Measurements from ENCODE around the gene FIGN. TPM values are rescaled to one million over a fixed set of nuclear protein-coding genes. Genes with fewer than 3 reads are reported as not detected.
A peak's percentile ranks its signal among the peaks of the same experiment; 100 is the strongest.

Gene FIGN
- total and polyA plus RNA-seq, 12 donors = 2.1 to 17.0 (median 11.9) TPM

DNA sequence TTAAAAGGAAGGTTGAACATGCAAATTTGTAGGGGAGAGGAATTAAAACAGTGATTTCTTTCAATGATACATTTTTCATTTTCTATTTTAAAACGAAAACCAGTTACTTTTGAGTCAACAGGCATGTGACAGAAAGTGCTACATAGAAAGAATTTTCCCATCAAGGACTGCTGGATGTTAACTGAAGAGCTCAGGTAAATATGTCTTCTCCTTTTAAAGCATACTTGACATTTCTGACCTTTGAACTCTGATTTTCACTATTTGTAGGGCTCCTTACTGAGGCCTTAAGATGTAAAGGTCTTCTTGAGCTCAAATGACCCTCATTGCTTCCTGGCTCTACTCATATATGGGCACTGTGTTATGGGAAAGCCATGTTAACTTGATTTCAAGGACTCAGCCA is 32.4 kb downstream of the FIGN start:
- no peaks in the 10 kb centered on the region for H3K27me3 ChIP-seq
- H3K27ac ChIP-seq = no peak overlapping the region
- intact Hi-C loops (cut with DNase I) = no loop called here
- H3K4me1 ChIP-seq = peaks cover 9 to 52% (median 34%) of the 10 kb centered on the region in 9 donors
- H3K4me3 ChIP-seq = no peak overlapping the region
- TF ChIP-seq, protein P1, sequence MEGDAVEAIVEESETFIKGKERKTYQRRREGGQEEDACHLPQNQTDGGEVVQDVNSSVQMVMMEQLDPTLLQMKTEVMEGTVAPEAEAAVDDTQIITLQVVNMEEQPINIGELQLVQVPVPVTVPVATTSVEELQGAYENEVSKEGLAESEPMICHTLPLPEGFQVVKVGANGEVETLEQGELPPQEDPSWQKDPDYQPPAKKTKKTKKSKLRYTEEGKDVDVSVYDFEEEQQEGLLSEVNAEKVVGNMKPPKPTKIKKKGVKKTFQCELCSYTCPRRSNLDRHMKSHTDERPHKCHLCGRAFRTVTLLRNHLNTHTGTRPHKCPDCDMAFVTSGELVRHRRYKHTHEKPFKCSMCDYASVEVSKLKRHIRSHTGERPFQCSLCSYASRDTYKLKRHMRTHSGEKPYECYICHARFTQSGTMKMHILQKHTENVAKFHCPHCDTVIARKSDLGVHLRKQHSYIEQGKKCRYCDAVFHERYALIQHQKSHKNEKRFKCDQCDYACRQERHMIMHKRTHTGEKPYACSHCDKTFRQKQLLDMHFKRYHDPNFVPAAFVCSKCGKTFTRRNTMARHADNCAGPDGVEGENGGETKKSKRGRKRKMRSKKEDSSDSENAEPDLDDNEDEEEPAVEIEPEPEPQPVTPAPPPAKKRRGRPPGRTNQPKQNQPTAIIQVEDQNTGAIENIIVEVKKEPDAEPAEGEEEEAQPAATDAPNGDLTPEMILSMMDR (IDR thresholded peaks at IDR 0.05) = no peak
- no peak for DNase-seq
- no peak for ATAC-seq
- no peaks in the 10 kb centered on the region for H3K36me3 ChIP-seq
- H3K9me3 ChIP-seq = no peaks in the 10 kb centered on the region
- WGBS, 2 donors = 73 to 76% methylated on average over 1 of the region's 1 CpG

DNA sequence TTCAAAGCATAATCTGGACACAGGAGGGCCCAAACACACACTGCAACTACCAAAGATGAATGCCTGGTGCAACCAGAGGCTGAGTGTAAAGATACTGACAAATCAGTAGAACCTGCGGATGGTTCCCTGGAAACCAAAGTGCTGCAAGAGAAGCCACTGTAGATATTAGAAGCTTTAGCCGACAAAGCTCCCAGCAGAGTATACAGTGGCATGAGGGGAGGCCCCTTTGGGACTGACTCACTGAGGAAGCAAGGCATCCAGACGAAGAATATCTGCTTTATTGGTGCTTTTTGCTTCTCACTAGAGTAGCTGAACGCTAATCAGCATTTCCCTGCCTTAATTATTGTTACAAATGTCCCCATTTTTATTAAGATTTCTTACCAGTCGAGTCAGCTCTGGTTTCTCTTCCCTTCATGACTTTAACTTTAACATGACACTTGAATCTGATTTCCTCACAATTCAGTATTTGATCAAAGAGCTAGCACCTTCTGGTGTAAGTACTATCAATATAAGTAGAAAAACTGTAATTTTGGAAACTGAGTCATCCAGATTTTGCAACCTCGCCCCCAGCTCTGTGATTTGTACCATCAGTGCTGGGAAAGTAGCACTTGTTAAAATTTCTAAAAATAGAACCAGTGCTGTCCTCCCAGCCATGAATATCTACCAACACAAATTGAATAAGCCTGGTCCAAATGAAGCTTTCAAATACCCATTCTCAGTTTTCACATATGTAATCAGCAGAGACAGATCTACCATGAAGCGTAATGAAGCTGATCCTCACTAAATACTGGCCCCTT is 34.2 kb downstream of the FIGN start:
- intact Hi-C loops (cut with DNase I) = no loop called here
- Histone ChIP-seq H3K4me1 (peaks cover 9 to 56% (median 38%) of the 10 kb centered on the region in 9 donors), H3K36me3 (no peaks in the 10 kb centered on the region), H3K9me3 (no peaks in the 10 kb centered on the region), H3K27ac (peak overlapping the region in 7 of 10 donors; percentile 9 to 51 (median 31)), H3K4me3 (no peak overlapping the region), H3K27me3 (no peaks in the 10 kb centered on the region)
- ATAC-seq = peak in 6 of 8 donors; percentile 21 to 70 (median 53)
- TF ChIP-seq, protein P1 (IDR thresholded peaks at IDR 0.05) = no peak
- DNase-seq = no peak
- 57 to 67% methylated on average over 7 of the region's 7 CpGs for WGBS, 2 donors

DNA sequence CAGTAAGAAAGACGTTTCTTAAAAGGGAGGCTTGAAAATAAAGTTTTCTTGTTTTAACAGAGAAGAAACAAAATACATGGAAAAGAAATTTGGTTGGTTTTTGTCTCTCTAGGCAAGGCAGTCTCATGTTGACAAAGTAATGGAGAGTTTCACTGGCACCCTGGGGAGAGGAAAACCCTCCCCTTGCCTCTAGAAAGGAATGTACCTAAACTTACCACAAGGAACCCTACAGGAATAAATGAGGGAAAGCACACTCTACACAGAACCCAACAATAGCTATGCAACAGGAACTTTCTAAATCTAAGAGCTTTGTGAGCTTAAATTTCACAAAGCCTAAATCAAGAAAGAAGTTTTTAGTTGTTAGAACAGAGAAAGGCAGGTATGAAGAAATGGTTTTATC is 37.0 kb downstream of the FIGN start:
- Histone ChIP-seq H3K4me1 (peaks cover 9 to 61% (median 38%) of the 10 kb centered on the region in 9 donors), H3K27me3 (no peaks in the 10 kb centered on the region), H3K36me3 (no peaks in the 10 kb centered on the region), H3K27ac (peak overlapping the region in 5 of 10 donors; percentile 28 to 59 (median 38)), H3K9me3 (no peaks in the 10 kb centered on the region), H3K4me3 (no peak overlapping the region)
- ATAC-seq (peak in 4 of 8 donors; percentile 42 to 85 (median 58)), DNase-seq (no peak)
- intact Hi-C loops (cut with DNase I) = loop anchor here in 1 of 10 donors (2.0 kb wide), 1 partner anchor 28 kb away; no protein-coding TSS in a partner anchor
- TF ChIP-seq, protein P1 (IDR thresholded peaks at IDR 0.05) = no peak
- 25 to 33% methylated on average over 1 of the region's 1 CpG for WGBS, 2 donors

DNA sequence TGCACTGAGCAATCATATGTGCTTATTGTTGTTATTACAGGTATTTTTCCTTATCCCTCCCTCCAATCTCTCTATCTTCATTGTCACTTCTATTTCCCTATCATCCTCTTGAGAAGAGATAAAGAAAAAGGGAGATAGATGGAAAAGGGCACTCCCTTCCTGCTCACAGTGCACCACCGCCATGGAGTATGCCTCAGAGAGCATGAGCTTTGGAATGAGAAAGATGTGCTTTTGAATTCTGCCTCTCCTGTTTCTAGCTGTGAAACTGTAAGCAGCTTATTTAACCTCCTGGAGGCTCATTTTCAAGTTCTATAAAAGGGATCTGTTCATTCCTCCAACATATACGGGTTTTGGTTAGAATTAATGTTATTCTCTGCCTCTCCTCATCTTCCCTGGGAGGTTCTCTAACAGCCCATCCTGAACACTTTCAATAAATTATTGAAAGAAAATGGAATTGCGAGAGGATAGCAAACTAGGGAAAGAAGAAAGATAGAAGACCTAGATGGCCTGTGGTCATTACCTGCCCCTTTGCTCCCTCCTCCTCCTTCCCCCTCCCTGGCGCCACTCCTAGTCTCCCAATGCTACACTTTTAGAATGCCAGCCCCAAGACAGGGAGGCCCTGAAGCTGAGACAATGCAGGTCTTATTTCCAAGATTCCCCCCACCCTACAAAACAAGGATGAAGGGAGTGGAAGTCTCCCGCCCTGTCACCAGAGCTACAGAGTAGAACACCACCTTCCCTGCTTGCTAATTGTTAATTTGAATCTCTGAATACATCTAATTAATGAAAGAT is 37.8 kb downstream of the FIGN start:
- intact Hi-C loops (cut with DNase I) = loop anchor here in 1 of 10 donors (2.0 kb wide), 1 partner anchor 29 kb away; no protein-coding TSS in a partner anchor
- Histone ChIP-seq H3K27me3 (no peaks in the 10 kb centered on the region), H3K9me3 (no peaks in the 10 kb centered on the region), H3K27ac (peak overlapping the region in 5 of 10 donors; percentile 28 to 59 (median 38)), H3K36me3 (no peaks in the 10 kb centered on the region), H3K4me1 (peaks cover 9 to 66% (median 38%) of the 10 kb centered on the region in 9 donors), H3K4me3 (no peak overlapping the region)
- TF ChIP-seq, protein P1 (IDR thresholded peaks at IDR 0.05) = no peak
- 79% methylated on average over 5 of the region's 5 CpGs for WGBS, 2 donors
- DNase-seq (no peak), ATAC-seq (peak in 2 of 8 donors; percentile 27 to 42)

Data from heart right ventricle (tissue), 16 donors.